MM.1S (cell line): Measurements from ENCODE around the gene GPA33.

Experiments
- CTCF ChIP-seq: fragments of 300-600 bp; sonication (generic); IDR thresholded peaks from 2 replicates; pipeline ENCODE4 v1.5.1; 2016; ENCODE audit warnings: antibody characterized with exemption, low read length, mixed read lengths
- EZH2 ChIP-seq: fragments of 300-600 bp; sonication (generic); optimal IDR thresholded peaks from 2 replicates; pipeline ENCODE3; 2017; ENCODE audit warnings: low read depth, mild to moderate bottlenecking, antibody characterized with exemption, low read length, mixed read lengths

- TF ChIP-seq CTCF (no peak), EZH2 (no peak)
Measured at GRCh38 chr1:167126317-167126716, 36.1 kb upstream of the GPA33 start.
